HG03571 (cell line): ENCODE data around the gene PRIMA1.

Source experiments
- ATAC-seq: cut with Tn5 transposase; IDR thresholded peaks from one replicate; pipeline ENCODE4 v1.9.1; 2021; ENCODE audit not compliant: unreplicated experiment

Gene PRIMA1

DNA sequence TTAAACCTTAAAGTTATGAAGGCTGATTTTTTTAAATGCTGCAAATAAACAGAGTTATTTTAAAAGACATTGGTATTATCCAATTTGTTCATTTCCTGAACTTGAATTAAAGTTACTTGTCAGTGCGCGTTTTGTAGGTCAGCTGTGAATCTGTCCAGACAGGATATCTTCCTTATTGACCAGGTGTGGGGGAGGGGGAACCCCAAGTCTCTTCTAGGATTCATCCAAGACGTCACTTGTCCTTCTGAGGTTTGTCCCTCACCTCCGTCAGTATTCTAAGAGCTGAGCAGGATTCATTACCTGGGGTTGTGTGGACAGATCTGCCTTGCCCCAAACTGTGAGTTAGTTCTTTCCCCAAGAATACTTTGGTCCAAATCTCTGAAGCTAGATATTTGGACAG lies 8.8 kb upstream of the PRIMA1 start:
- no peak for ATAC-seq

DNA sequence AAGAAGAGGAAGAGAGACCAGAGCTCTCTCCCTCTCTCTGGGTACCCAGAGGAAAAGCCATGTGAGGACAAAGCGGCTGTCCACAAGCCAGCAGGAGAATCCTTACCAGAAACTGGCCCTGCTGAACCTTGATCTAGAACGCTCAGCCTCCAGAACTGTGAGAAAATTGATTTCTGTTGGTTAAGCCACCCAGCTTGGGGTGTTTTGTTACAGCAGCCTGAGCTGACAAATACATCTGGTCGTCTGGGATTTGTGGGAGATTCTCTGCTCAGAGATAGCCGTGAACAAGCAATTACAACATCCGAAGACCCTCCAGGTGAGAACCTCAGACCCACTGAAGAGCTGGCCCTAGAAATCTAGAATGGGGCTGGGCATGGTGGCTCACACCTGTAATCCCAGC lies 6.5 kb upstream of the PRIMA1 start:
- ATAC-seq = no peak

DNA sequence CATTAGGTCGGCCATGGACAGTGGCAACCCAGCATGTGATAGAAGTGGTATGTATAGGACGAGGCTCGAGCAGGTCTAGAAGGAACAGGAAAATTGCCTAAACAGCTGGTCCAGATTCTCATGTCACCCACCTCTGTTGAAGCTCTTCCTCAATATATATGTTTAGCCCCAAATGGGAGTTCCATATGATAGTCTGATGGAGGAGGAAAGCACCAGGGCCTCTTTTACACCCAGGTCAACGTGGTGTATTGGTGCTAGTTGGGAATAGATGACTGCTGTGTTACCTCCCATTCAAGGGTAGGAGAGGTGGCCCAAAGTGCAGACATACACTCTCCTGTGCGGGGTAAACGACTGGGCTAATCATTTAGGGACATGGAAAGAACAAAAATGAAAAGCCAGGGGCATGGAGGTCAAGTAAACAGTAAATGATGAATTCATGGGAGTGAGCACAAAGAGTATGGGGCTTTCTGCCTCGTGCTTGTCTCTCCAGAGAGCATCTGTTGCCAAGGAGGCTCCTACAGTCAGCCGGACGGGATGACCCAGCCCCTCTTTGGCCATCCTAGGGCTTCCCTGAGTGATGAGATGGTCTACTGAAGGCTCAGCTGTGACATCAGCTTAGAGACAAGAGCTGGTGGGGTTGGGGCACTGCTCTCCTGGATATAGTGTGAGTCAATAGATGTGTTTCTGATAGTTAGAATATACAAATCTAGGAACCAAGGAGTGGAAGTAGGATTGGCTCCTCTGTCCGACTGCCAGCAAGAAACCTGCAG lies 5.5 kb upstream of the PRIMA1 start:
- no peak for ATAC-seq

DNA sequence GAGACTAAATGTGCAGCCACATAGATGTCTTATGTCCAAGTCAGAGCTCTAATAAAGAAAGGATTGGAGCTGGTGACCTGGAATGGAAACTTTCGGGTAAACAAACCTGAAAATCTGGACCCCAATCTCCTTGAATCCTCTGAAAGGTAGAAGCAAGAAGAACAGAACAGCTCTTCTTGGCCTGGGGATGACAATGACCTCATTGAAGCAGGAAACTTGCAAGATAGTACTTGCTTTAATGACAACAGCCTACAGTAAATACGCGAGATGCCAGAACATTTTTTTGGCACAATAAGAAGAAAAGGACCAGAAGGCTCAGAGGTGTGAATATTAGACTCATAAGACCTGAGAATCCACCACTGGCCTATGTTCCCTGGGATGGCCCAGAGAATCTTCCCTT lies 4.1 kb upstream of the PRIMA1 start:
- ATAC-seq = no peak

DNA sequence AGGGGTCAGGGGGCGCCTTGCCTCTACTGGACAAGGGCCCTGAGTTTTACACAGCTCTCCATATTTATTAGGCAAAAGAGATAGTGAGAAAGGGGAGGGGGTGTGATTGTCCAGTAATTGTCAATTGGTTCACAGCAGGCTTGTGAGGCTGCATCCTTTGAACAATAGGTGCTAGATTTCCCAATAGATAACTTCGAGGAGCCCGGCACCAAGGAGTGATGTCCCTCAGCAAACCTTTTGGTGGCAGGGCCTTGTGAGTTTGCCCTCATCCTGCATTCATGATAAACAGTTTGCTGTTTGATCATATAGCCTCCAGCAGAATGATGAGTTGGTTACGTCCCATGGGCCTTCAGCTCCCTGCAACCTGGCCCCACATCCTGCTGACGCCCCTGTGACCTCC lies 2.7 kb upstream of the PRIMA1 start:
- ATAC-seq = no peak

DNA sequence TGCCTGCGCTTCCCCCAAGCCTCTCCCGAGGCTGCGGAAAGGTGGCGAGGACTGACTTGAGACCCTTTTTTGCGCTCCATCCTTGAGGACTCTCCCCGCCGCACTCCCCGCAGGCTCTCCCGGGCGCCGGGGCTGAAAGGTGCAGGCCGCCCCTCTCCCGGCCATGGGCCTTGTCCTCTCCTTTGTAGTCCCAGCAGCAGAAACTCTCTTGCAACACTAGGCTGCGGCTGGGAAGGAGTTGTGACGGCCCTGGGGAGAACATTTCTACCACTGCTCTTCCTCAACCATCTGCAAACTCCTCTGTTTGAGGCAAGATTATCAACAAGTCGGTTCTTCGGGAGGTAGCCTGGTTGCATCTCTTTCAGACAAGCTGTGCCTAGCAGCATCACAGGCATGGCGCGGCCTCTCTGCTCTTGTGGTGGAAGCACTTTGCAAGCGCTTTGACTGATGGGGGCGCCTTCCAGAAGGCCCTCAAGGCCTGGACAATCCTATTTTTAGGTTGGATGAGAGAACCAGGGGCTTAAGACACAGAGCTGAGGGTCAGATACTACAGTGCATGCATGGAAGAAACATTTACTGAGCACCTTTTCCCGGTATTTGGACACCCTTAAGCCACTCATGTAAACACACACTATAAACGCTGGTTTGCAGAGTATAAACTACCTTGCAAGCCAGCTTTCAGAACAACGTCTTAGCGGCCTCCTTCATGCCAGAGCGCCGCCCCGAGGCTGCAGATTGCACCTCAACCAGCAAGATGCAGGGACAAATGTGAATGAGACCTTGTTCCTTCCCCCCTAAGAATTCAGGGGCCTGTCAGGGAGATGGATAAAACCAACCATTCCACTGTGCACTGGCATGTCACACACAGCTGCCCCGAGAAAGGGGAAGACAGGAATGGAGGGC lies 1.2 kb upstream of the PRIMA1 start:
- ATAC-seq = no peak

DNA sequence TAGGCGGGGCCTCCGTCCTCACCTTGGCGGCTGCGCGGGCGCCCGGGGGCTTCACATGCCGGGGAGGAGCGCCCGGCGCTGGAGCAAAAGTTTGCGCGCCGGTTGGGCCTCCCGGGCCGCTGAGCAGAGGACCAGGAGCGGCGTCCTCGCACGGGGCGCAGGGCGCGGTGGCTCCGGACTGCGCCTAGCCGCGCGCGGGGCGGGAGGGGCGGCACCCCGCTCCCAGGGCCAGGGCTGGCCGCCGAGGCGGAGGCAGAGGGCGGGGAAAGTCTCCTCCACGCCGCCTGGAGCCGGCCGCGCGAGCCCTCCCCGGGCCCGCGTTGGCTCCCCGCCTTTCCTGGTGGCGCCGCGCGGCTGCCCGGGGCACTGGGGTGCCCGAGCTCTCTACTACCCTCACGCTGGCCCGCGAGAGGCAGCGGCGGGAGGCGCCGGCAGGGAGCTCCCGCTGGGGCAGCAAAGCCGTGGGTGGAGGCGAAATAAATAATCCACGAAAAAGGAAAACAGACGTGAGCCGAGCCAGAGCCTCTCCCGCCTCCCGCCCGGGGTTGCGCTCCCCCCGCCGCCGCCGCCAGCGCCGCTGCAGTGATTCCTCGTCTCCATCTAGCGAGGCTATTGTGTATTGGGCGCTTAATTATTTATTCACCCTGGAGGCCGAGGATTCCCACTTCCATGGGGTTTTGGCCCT lies 400 bp upstream of the PRIMA1 start:
- ATAC-seq = no peak

DNA sequence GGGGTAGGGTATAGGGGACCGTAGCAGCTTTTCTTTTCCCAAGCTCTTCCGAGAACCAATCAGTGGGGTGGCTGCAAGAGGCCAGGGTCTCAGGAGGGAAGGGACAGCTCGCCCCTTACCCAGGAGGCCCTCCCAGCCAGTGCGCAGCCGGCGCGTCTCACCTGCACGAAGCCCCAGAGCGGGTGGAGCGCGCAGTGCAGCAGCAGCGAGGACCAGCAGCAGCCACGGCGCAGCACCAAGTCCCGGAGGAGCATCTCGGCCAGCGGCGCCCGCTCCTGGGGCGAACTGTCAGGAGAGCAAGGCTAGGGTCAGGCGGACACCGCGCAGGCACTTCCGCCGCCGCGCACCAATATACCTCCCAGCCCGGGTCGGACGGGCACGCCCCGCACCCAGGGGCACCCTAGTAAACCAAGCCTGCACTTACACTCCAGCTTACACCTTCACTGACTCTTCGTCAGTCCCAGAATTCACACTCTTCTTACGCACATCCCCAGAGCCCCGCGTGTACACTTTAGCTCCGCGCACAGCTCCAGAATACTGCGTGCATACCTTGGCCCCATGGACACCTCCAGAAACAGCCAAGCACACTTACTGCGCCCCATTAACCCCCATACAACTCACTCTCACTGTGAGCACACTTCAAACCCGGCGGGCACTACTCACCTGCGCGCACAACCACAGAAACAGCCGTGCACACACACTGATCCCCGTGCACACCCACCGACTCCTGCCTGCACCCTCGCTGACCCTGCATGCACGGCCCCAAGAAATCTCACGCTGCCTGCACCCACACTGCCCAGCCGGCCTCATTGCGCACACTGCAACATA lies 606 bp downstream of the PRIMA1 start:
- no peak for ATAC-seq

DNA sequence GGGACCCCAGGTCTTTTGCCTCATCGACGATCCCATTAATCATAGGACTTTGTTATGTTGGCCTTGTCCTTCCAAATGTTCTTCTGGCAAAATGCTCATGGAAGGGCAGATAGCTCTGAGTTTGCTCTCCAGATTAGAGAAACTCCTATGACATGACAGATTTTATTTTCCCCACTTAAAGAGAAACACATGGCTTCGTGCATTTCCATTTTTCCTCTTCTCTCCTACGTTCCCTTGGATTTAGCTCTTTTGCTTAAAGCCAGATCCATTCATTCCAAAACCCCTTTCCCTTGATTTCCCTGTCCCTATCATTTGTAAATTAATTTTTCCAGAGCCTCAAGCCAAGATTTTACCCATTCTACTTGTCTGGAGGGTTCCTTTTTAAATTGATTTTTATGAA lies 2.9 kb downstream of the PRIMA1 start:
- no peak for ATAC-seq

DNA sequence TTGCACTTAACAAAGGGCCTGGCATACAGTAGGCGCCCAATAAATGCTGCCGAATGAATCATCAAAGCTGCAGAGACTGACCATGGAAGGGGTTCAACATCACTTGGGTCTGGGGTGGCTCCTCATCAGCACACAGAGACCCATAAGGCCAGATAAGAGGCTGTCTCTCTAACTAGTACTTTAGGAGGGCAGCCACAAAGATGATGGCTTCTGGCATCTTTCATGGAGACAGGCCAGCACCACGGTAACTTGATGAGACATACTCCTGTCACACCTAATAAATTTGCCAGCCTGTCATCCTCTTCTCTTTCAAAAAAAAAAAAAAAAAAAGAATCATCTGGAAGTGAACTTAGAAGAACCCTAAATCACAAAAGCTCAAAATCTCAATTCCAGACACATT lies 3.4 kb downstream of the PRIMA1 start:
- ATAC-seq = no peak

DNA sequence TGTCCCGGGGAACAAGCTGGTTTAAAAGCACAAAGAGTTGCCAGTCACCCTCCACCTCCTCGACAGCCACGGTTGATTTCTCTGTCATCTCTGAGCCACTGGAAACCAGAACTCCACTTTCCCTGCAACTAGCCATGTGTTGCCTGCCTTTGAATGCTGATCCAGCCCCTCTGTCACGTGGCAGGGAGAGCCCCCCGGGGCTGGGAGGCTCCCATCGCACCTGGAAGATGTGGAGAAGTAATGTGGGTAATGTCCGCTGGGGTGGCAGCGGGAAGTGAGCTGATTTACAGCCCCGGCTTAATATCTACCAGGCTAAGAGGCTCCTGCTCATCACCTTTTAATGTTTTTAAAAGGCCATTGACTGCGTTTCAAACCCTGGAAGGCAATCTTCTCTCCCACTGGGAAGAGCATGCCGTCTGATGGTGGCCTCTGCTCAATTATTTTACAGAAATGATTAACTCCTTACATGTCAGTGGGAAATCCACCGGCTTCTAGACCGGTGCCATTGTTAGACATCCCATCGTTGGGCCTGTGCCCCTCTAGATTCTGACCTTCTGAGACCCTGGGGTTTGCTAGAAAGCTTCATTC lies 7.4 kb downstream of the PRIMA1 start:
- ATAC-seq = no peak

DNA sequence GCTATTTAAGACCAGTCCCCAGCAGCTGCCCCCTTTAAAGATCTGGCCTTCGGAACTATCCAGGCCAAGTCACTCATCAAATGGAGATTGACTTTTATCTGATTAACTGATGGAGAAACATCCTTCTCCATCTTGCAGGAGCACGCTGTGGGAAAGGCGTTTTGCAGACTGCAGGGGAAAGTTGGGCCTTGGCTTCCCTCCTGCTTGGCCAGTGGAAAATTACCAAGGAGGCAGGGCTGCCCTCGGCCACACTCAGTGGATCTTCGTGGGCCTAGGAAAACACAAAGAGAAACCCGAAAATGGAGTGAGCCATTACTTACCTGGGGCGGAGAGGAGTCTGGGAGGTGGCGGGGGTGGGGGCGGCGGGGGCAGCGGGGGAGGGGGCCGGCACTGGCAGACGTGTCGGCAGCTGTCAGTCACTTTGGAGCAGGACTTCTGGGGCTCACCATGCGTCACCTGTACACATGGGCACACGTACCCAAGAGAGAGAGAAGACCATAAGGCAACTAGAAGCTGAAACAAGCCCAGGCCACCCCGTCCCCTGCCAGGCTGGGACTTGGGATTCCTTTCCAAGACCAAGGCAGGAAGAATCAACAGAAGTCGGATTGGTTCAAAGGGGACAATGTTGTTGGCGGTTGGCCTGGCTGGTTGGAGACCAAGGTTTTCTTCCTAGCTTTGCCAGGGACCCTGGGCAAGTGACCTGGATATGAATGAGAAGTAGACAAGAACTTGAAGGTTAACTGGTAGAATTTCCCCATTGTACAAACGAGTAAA lies 9.2 kb downstream of the PRIMA1 start:
- ATAC-seq = no peak

DNA sequence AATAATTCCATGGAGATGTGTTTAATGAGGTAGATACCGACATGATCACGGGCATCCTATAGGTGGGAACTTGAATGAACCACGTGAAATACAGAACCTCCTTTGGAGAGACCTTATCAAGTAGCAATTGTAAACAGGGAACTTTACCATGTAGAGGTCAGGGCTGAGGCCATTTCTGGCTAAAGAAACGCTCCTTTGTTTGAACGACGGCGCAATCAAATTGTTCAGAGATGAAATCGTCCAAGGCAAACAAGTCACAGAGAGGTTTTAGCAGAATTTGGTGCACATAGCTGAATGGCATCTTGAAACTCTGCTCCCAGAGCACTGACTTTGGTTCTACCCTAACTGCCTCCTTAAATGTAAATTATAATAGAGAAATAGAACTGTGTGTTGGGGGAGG lies 9.8 kb downstream of the PRIMA1 start:
- ATAC-seq = no peak

DNA sequence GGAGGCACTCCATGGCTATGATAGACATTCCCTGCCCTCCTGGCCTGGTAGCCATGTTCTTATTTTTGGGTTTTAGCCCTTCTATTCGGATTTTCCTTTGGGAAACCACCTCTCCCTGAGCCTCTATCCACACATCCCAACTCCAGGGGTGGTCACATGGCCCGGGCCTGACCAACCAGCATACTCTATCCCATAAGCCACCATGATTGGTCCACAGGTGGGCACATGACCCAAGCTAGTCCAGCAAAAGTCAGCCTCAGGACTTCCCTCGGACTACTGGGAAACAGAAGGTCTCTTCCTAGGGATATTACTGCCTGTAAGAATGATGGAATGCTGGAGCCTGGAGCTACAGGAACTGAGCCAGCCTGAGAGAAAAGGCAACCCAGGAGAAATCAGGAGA lies 12.5 kb downstream of the PRIMA1 start:
- no peak for ATAC-seq

DNA sequence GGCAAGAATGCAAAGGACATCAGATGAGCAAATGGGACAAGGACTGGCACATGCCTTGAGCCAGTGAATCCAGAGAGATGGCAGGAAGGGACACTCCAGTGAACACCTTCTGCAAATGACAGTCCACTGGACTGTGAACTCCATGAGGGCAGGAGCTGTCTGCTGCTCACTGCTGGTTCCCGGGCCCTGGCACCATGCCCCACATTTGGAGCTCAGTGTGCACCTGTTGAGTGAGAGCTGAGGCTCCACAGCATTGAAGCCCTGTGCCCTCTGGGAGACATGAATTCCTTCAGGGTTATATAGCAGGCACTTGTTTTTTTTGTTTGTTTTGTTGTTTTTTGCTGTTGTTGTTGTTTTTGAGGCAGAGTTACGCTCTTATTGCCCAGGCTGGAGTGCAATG lies 13.1 kb downstream of the PRIMA1 start:
- ATAC-seq = no peak

DNA sequence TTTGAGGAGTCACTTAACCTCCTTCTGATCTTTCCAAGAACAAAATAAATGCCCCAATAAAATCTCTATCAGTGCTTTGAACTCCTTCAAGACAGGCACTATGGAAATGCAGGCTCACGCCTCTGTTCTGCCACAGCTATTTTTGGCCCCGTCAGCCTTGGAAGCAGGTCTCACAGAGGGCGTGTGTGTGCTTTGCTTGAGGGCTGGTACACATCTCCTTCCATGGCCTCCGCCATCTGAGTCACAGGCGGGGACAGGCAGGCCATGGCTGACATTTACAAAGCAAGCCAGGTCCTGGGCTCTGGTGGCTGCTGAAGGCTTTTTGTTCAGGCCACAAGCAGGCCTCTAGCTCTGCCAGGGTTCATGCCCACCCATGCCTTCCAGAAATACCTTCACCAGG lies 16.0 kb downstream of the PRIMA1 start:
- ATAC-seq = no peak

DNA sequence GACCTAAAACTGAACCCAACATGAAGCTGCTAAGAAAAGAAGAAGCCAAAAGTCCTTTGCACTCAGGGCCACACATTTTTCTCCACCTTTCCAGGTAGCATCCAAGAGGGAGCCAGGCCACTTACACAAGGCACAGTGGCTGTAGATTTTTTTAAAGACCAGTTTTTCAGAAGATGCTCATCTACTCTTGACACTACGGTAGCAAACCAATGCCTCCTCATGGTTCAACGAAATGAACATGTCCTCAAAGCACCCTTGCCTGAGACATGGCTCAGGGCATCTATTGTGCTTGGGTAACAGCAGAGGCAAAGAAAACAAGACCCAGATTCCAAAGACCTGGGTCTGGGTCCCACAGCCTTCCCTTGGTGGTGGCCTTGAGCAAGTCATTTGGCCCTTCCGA lies 22.3 kb downstream of the PRIMA1 start:
- no peak for ATAC-seq

DNA sequence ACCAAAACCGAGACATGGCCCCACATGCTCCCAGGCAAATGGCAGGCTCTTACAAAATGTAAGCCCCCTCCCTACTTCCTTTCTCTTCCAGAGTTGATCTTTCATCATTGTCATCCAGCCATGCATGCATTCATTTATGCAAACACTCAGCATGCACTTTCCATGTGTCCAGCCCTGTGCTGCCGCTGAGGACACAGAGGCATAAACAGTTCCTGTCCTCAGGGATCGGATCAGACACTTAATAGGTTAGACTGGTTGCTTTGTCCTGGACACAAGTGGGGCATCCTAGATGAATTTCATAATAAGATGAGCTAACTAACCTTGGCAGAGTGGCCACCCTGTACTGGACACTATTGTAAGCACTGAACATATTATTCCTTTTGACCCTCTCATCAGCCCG lies 23.1 kb downstream of the PRIMA1 start:
- ATAC-seq = no peak

DNA sequence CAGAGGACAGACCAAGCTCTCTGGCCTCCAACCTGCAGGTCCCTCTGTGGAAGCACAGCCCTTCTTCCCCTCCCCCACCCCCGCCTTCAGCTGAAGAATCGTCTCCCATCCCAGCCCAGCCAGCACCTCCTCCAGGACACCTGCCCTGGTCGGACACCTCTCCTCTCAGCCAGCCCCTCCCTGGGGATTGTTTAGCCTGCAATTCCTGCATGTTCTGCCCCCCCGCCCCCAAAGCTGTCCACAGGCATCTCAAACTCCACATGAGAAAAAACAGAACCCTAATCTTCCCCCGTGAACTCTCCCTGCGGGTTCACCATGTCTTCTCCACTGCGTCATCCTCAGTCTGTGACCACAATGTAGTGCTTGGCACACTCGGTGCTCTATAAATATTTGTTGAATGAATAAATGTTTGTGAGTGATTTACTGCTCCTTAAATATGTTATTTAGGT lies 24.1 kb downstream of the PRIMA1 start:
- no peak for ATAC-seq
